Stimulated activated CD8-positive, alpha-beta memory T cell treated with anti-CD3 and anti-CD28 coated beads, Interleukin-7, amount 100 ng/mL, for 4 hours (primary cell): ENCODE data around the gene CABLES1.

Source experiments
- DNase-seq, 2 donors: peaks; one replicate each; pipeline ENCODE4 v3.0.0-alpha.2; 2020; ENCODE audit warnings: low read depth in 2 of 2

The CABLES1 gene

DNA sequence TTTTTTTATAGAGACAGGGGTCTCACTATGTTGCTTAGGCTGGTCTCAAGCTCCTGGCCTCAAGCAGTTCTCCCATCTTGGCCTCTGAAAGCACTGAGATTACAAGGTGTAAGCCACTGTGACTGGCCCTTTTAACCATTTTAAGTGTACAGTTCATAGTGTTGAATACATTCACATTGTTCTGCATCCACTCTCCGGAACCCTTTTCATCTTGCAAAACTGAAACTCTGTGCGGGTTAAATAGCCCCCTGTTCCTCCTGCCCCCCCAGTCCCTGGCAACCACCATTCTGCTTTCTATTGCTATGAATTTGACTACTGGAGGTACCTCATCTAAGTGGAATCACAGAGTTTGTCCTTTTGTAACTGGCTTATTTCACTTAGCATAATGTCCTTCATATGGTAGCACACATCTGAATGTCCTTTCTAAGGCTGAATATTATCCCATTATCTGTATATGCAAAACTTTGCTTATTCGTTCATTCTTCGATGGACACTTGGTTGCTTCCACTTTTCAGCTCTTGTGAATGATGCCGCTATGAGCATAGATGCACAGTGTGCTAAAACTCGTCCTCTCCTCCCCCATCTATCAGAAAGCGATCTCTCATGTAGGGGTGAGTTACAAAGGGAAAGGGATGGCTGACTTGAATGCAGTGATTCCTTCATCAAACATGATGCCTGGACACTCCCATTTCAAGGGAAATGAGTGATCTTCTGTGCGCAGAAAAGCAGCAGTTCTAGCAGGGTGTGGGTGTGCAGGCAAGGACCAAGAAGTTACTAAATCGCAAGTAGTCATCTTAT, 30.2 kb downstream of the CABLES1 start:
- DNase-seq = no peak

DNA sequence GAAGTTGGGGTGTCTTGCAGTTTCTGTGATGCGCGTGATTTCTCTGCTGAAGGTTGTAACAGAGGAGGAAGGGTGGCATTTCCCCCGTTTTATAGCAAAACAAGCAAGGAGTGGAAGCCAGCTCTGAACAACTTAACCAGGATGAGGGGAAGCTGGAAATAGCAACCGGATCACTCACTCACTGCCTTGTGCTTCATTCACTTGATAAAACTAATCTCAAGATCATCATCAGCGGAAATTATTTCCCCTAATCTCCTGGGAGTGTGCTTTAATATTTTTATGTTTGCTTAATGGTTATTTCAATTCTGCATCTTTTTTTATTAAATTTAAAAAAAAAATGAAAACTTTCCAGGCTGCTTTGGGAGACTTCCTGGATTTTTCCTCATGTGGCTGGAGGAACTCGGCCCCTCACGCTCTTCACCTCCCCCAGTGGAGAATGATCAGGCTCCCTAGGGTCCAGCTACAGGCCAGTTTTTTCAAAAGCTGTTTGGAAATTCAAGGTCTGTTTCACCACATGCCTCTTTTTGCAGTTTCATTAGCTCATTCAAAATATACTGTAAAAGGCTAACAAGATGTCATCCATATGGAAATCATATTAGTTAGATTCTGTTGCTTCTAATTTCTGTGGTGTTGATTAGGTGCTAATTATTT, 31.7 kb downstream of the CABLES1 start:
- no peak for DNase-seq

DNA sequence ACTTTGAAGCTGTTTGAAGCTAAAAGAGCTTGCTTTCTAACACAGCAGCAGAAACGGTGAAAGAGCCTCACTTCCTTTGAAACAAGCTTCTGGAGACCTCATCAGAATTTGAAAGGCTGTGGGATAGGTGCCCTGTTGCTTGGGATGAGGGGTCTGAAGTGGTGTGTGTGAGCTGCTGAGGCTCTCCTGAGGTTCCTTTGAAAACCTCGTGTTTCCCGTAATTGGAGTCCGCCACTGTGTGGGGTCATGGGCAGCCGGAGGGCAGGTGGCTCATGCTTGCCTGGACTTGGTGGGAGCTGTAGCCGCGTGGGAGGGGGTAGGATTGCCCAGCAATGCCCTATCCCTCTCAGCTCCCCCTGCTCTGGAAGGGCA, 34.4 kb downstream of the CABLES1 start:
- no peak for DNase-seq

DNA sequence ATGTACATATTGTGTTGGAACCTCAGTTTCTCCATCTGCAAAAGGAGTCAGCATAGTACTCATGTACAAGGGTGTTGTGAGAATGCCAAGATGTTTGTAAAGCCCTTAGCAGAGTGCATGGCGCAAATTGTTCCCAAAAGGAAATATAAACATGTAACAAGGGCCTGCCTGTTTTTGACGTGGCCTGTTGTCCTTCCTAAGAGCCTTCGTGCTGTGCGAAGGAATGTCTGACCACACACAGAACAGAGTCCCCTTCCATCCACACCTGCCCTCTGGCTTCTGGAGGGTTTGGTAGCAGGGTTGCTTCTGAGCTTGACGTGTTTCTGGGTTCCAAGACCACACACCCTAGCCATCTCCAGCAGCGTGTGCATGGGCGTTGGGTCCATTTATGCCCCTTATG, 34.9 kb downstream of the CABLES1 start:
- DNase-seq = no peak

DNA sequence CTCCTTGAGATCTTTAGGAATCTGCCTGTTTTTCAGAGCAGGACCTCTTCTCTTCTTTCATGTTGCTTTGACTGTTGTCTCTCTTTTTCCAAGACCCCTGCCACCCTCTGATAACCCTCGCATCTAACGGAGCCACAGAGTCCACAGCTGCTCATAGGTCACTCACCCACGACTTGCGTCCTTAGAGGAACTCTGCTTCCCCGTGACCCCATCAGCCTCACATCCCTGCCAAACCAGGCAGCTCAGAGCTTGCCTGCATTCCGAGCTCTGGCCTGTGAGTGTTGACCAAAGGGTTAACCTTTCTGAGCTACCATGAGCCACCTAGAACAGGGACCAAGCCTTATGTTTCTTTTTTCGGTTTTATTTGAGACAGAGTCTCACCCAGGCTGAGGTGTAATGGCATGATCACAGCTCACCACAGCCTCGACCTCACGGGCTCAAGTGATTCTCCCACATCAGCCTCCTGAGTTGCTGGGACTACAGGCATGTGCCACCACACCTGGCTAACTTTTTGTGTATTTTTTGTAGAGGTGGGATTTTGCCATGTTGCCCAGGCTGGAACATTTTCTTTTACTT, 36.4 kb downstream of the CABLES1 start:
- no peak for DNase-seq

DNA sequence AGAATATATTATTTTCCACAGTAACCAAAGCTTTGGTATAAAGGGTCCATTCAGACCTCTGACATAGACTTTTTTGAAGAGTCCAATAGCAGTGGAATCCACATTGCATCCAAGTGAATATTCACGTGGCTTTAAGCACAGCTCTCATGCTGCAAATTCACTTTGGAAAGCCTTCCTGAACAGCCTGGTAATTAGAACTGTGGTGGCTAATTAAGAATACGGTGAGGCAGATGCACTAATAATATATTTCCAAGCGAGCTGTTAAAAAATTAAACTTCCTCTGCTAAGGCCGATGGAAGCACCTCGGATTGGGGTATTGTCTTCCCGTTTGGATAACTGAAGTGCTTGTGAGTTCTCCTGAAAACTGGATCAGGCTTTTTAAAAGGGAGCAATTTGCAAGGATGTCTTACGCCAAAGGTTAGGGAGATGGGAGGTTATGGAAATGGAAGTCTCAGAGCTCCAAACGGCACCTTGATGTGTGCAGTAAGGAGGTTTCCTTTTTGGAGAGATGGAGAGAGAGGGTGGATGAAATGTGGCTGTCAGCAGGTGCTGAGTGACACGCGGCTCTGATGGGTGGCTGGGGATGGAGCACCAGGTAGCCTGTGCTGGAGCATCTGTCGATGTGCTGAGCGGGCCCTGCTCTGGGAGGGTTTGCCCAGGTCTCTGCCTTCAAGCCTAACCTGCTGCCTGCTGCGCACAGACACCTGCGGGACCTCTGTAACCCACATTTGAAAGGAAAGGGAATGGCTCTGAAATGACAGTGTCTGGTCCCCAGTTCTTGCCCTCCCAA, 37.5 kb downstream of the CABLES1 start:
- no peak for DNase-seq

DNA sequence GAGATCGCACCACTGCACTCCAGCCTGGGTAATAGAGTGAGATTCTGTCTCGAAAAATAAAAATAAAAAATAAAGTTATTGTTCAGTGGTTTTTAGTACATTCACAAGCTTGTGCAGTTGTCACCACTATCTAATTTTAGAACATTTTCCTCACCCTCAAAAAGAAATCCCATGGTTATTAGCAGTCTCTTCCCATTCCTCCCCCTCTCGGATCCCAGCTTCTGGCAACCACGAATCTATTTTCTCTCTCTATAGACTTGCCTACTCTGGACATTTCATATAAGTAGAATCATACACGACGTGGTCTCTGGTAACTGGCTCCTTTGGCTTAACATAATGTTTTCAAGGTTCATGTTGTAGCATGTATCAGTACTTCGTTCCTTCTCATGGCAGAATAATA, 38.6 kb downstream of the CABLES1 start:
- DNase-seq = no peak

DNA sequence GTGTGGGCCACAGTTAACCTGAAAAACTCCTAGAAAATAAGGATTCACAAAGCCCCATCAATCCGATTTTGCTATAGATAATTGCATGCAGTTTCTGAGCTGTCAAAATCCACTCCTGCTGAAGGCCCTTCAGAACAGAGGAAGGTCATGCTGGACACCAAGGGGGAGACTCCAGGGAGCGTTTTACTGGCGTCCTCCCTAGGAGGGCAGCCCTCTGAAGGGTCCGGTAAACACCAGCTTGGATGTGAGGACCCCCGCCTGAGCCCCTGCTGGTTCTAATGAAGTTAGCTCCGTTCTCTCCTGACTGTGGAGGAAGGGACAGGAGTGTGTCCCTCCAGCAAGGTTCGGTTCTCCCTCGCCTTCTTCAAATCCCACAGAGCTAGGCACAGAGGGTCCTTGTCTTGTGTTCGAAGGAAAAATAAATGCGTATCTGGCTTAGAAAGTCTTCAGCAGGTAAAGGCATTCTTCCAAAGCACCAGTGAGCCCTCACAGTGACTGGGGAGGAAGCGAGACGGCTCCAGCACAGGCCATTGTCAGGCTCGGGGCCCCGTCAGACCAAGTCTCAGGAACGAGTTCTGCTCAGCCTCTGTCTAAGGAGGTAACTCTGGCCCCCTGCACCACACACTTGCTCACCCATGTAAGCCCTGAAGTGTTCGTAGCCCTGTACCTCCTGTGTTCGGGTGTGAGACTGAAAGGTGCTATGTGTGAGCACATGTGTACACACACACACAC, 41.6 kb downstream of the CABLES1 start:
- DNase-seq = no peak

DNA sequence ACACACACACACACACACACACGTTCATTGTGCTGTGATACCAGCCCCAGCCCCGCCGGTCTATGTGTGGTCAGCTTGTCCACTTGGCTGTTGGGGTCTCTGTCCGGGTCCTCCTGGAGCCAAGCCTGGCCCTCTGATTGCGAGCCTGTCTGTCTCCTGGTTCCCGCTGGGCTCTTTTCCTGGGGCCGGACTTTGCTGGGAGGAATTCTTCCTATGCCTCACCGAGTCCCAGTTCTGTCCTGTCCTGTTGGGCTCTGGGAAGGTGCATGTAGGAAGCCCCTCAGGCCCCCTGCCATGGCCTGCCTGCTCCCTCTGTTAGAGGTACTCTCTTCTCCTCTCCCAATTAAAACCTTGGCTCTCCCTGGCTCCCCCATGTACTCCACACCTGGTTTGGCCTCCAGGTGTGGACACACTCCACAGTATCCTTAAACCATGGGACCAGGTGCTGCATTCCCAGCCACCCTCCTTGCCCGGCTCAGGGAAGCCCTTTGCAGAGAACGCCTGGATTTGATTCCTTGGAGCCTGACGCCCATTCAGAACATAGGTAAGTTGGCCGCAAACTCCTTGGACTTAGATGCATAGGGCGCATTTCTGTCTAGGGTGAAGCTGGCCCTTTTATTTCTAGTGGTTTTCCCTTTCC, 42.3 kb downstream of the CABLES1 start:
- DNase-seq = no peak

DNA sequence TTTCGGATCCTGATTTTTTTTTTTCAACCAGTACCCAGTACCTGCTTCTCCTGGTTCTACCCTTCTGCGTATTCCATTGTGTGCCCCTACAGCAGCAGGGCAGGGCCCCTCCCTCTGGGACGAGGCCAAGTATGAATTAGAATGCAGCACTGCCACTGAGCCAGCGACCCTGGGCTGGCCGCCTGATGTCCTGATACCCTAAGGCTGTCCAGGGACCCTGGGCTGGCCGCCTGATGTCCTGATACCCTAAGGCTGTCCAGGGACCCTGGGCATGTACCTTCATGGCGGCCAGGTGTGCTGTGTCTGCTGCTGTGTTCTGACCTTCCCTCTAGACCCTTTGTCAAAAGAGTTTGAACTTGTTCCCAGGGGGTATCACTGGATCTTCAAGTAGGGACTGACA, 42.9 kb downstream of the CABLES1 start:
- no peak for DNase-seq

DNA sequence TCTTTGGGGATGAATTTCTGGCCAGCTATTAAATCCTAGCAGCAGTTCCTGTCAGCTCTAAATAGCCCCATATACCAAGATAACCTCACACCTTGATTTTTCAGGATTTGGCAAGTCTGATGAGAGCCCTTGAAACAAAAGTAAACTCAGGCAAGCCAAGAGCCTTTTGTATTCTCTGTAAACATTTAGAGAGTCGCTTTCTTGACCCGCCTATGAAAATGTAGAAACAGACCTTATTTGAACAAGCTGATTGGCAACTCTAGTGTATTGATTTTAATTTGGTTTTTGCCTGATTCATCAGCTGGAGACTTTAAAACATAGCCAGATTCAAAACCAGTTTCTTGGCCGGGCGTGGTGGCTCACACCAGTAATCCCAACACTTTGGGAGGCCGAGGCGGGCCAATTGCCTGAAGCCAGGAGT, 43.4 kb downstream of the CABLES1 start:
- no peak for DNase-seq

DNA sequence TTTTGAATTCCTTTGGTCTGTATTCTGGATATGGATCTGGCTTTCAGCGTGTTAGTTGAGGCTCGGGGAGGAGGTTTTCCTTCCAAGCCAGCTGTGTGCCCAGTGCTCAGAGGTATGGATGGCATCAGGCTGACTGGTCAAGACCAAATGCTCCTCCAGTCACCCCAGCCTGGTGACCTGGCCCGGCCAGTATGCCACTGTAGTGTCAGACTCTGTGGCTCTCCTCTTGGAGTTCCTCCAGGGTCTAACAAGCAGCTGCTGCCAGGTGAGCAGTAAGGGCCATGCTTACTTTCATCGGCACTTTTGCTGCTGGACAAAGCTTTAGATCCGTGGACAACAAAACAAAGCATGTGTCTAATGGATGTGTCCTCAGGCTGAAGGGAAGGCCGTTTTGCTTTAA, 44.1 kb downstream of the CABLES1 start:
- DNase-seq = no peak

DNA sequence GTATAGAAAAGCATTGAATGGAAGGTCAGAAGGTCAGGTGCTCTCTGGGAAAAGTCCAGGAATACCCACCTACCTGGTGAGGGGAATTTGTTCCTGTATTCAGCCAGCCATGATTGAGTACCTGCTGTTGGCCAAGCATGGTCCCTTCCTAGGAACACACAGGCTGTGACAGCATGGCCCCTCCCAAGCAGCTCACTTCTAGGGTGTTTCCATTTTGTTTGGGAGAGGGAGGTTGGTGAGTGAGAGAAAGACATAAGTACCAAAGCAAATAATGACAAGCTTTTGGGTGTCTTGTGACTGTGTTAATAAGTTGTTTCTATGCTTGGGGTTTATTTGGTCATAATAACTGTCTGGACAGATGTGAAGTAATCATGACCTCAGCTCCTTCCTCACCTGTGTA, 46.3 kb downstream of the CABLES1 start:
- DNase-seq = no peak

DNA sequence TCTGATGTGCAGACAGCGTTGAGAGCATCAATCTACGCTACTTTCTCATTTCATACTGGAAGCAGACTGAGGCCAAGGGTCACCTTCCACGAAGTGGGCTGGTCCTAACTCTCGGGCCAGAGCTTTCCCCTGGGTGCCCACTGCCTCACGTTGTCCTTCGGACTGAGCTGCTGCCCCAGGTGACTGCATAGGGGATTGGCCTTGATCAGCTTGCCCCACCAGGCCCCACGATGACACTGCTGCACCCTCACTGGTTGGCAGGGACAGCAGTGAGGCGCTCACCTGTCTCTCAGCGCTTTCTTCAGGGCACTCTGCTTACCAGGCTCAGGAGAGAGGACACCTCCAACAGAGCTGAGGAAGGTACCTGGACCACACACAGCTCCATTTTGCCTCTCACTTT, 47.3 kb downstream of the CABLES1 start:
- no peak for DNase-seq

DNA sequence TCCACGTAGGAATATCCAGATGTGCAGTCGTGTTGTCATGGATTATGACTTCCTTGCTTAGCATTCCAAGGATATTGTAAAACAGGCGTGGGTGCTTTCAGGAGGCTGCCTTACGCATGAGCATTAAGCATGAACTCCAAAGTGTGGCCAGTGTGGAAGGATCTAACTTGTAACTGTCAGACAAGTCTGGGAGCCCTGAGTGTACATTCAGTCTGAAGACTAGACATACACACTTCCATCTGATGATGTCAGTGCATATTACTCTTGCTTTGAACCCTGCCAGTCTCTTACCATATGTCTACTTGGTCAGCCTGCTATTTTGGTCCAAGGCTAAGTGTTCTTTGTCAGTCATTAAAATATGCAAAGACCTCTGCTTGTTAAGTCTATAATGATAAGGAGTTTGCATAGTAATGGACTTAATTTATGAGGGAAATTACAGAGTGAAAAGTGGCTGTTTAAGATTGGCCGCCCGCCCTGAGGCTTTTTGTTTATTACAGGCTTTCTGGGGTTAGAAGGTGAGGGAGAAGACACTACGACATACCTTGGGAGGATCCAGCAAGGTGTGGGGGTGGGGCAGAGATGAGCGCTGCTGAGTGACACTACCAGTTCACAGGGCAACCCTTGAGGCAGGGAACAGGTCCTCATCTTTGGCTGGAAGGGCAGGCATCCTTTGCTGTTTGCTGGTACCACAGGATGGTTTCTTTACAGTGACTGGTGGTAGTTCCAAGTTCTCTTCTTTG, 48.3 kb downstream of the CABLES1 start:
- DNase-seq = no peak

DNA sequence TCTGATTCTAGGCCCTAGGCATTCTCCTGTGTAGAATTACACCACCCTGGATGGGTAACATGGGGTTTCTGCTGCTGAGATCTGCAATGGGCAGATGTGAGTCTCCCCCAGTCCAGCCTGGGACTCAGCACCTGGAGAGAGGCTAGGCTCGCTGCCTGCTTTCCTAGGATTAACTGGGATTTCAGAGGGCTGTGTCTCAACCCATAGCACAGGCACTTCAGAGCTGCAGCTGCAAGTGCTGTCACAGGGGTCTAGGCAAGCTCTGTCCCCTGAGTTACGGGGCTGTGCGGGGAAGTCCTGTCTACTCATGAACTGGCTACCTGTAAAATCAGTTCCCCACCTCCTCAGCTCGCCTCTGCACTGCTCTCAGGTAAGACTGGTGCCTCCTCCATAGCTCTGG, 51.5 kb downstream of the CABLES1 start:
- DNase-seq = no peak

DNA sequence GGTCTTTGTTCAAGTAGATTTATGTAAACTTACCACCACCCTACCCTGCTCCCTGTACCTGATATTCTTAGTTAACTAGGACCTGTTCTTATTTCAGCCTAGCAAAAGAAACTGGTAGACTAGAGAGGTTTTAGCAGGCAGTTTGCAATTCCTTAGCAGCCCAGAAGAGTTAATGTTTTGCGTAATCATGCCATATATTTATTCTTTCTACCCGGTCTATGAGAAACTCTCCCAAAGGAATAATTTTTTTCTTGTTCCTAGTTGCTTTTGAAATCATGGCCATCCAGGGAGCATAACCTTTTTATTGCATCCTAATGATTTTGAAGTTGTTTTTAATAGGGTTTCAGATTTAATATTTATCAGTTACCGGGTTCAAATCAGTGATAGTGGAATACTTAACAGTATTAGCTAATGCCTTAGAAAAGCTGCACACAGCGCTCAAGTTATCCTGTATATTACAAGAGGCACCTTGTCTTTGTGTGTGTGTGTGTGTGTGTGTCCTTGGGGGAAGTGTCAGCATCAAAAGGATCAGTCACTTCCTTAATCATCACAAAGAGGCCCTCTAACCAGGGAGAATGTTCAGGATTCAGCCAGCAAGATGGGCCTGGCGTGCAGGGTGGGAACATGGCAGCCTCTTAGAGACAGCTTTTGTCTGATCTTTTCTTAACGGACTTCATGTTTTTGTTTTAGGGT, 52.9 kb downstream of the CABLES1 start:
- DNase-seq = no peak

DNA sequence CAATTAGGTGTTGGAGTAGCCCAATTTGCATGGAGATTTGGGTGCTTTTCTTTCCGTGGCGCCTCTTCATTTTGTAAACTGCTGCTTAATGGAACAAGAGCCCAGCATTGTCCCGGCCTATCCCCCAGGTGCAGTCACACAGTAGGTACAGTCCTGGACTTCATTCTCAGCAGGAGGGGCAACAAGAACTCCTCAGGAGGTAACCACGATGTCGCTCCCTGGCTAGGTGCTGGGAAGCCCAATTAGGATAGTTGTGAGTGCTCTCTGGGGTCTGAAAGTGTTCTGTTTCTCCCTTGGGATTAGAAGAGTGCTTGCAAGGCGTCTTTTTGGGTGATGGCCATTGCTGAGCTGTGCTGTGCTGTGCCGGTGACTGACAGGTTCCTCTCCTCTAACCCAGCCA, 53.8 kb downstream of the CABLES1 start:
- DNase-seq = no peak

DNA sequence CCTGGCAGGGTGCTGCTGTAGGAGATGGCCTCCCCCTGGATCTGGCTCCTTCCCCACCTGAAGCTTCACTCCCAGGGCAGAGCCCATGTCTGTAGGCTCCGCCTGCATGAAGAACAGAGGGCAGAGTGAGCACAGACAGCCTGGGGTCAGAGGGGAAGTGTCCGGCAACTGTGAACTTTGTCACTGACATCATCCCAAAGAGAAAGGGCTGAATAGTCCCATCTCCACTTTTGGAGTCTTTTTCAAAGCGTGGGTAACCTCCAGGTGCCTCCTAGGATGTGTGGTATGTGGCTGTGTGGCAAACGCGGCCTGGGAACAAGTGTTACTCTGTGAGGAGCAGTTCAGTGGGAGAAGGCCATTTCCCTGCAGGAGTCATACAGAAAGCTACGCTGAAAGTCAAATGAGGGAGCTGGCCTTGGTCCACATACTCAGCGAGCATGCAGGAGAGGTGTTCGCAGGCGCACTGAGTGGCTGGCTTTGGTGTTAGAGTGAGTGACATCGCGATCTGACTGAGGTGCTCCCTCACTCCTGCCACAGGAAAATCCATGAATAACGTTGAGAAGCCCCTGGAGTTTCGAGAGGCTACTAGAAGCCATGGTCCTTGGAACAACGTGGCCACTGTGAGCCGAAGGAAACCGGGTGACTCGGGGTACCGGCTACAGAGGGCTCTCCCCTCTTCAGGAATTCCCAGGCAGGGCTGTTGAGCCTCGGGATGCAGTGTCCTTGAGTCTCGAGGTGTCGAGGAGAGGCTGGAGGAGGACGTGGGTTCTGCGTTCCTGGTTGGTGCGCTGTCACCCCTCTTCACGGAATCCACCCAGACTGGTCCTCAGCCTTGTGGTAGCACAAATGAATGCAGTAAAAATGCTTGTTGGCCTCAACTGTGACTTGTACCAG, 54.7 kb downstream of the CABLES1 start:
- DNase-seq = no peak
